ENCODE results near the gene TTBK1.

TTBK1 gene

DNA sequence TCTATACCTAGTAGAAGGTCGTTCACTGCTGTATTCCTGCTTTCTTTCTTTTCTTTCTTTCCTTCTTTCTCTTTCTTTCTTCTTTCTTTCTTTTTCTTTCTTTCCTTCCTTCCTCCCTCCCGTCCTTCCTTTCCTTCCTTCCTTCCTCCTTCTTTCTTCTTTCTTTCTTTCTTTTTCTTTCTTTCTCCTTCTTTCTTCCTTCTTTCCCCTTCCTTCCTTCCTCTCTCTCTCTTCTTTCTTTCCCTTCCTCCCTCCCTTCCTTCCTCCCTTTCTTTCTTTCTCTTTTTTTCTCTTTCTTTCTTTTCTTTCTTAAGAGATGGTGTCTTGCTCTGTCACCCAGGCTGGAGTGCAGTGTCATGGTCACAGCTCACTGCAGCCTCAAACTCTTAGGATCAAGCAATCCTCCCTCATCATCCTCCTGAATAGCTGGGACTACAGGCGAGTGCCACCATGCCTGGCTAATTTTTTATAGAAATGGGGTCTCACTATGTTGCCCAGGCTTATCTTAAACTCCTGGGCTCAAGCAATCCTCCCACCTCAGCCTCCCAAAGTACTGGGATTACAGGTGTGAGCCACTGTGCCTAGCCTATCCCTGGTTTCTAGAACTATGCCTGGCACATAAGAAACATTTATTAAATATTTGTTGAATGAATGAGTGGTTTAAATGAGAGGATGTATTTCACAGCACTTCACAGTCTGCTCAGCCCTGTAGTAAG lies 11.4 kb upstream of the TTBK1 start:
- DNase-seq: no peak
- no peak for TF ChIP-seq POLR2A (IDR thresholded peaks at IDR 0.05; ENCODE audit: low read length)
- TF ChIP-seq GATA1 (IDR thresholded peaks at IDR 0.05; ENCODE audit: low read depth, low read length): no peak

DNA sequence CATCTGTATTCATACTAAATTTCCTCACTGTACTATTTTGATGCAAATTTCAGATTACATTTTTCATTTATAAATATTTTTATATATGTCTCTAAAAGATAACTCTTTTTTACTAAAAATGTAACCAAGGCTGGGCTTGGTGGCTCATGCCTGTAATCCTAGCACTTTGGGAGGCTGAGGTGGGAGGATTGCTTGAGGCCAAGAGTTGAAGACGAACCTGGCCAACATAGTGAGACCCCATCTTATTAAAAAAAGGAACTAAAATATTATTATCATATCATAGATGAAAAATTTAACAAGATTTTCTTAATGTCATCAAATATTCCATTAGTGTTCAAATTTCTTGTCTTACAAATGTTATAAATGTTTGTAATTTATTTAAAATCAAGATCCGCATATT lies 7.4 kb upstream of the TTBK1 start:
- no peak for DNase-seq
- TF ChIP-seq GATA1 (IDR thresholded peaks at IDR 0.05; ENCODE audit: low read depth, low read length): no peak
- TF ChIP-seq POLR2A (IDR thresholded peaks at IDR 0.05; ENCODE audit: low read length): no peak

DNA sequence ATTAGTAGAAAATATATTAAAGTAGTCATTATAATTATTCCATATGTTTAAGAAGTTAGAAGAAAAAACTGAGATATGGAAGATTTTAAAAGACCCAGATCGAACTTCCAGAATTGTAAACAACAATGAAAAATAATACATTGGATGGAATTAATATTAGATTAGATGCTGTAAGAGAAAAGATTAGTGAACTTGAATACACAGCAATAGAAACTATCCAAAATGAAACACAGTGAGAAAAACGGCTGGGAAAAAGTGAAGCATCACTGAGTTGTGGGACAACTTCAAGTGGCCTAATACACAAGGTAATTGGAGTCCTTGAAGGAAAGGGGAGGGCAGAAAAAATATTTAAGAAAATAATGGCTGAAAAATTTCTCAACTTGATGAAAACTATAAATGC lies 4.2 kb upstream of the TTBK1 start:
- TF ChIP-seq GATA1 (IDR thresholded peaks at IDR 0.05; ENCODE audit: low read depth, low read length): no peak
- no peak for TF ChIP-seq POLR2A (IDR thresholded peaks at IDR 0.05; ENCODE audit: low read length)
- DNase-seq: no peak

DNA sequence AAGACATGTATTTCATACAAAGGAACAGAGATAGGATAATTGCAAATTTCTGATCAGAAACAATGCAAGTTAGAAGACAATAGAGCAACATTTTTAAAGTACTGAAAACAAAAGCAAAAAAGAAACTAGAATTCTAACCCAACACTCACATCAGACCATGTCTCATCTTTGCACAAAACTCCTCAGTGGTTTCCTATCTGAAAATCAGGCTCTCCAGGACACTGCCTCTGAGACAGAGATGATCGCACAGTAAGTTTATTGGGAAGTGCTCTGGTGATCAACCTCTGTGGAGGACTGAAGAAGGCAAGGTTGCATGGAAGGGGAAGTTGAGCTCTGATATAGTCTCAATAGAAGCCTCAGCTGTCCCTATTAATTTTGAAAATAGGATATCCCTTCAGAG lies 2.3 kb upstream of the TTBK1 start:
- no peak for DNase-seq
- no peak for TF ChIP-seq GATA1 (IDR thresholded peaks at IDR 0.05; ENCODE audit: low read depth, low read length)
- no peak for TF ChIP-seq POLR2A (IDR thresholded peaks at IDR 0.05; ENCODE audit: low read length)

DNA sequence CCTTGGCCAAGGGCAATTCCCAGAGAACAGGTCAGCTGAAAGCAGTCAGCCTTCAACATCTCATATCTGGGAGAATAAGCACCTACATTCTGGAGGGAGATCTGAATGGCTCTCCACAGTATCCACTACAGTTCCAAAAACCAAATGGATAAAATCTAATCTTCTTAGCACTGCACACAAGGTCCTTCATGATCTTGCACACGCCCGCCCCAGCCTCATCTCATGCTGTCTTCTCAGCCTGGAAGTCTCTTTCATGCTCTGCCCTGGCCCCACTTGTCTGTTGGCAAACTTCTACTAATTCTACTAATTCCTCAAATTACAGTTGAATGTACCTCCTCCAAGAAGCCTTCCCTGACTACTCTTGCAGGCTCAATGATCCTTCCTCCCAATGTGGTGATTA lies 1.8 kb upstream of the TTBK1 start:
- peak; percentile 53 to 85 for DNase-seq
- peak; percentile 22 for TF ChIP-seq GATA1 (IDR thresholded peaks at IDR 0.05; ENCODE audit: low read depth, low read length)
- no peak for TF ChIP-seq POLR2A (IDR thresholded peaks at IDR 0.05; ENCODE audit: low read length)

DNA sequence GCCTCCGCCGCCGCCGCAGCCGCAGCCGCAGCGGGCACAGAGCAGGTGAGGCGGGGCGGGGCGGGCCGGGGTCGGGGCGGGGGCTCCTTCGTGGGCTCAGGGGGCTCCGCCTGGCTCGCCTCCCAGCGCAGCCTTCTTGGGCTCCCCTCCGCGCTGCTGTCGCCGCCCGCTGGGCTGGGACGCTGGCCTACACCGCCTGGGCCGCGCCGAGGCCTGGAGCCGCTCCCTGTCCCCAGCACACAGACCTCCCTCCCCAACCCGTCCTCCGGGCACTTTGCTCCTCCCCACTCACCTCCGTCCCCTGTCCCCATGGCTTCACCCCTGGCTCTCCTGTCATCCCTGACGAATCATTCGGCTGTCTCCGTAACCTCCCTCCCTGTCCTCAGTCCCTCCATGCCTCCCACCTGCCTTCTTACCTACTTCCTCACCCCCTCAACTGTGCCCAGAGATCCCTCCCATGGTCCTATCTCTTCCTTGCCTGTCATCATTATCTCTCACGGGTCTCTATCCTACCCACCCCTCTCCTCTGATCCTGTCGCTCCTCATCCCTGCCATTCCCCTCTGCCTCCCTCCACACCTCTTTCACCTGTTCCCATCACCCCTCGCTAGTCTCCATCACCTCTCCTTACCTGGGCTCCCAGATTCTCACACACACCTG lies 512 bp downstream of the TTBK1 start:
- DNase-seq: no peak
- TF ChIP-seq POLR2A (IDR thresholded peaks at IDR 0.05; ENCODE audit: low read length) (no peak), GATA1 (IDR thresholded peaks at IDR 0.05; ENCODE audit: low read depth, low read length) (no peak)

DNA sequence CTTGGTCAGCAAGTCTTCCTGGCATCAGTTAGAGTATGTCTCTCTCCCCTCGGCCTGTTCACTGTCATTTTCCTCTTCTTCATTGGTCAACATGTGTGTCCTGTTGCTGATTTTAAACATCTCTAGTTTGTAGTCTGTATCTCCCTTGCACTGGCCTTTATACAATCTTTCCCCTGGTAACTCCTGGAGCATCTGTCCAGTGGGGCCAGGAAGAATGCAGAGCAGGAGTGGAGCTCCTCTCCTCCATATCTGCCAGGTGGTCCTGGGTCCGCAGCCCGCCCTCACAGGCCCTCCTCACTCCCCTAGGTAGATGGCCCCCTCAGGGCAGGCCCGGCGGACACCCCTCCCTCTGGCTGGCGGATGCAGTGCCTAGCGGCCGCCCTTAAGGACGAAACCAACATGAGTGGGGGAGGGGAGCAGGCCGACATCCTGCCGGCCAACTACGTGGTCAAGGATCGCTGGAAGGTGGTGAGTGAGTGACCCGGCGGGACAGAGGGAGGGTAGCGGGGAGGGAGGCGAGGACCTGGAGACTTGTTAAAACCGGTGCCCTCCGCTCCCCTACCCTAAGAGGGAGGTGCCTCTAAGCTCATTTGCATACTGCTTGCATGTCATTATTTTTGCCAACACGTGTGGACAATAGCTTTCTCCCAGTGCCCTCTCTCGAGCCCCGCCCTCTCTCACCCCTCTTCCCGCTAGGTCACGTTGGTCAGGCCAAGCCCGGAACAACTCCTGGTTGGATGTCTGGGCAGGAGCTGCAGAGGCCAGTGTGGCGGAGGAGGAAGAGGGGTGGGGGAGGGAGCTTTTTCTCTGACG lies 3.2 kb downstream of the TTBK1 start:
- peak in 1 of 2 experiments; percentile 50 for DNase-seq
- TF ChIP-seq GATA1 (IDR thresholded peaks at IDR 0.05; ENCODE audit: low read depth, low read length): no peak
- no peak for TF ChIP-seq POLR2A (IDR thresholded peaks at IDR 0.05; ENCODE audit: low read length)

DNA sequence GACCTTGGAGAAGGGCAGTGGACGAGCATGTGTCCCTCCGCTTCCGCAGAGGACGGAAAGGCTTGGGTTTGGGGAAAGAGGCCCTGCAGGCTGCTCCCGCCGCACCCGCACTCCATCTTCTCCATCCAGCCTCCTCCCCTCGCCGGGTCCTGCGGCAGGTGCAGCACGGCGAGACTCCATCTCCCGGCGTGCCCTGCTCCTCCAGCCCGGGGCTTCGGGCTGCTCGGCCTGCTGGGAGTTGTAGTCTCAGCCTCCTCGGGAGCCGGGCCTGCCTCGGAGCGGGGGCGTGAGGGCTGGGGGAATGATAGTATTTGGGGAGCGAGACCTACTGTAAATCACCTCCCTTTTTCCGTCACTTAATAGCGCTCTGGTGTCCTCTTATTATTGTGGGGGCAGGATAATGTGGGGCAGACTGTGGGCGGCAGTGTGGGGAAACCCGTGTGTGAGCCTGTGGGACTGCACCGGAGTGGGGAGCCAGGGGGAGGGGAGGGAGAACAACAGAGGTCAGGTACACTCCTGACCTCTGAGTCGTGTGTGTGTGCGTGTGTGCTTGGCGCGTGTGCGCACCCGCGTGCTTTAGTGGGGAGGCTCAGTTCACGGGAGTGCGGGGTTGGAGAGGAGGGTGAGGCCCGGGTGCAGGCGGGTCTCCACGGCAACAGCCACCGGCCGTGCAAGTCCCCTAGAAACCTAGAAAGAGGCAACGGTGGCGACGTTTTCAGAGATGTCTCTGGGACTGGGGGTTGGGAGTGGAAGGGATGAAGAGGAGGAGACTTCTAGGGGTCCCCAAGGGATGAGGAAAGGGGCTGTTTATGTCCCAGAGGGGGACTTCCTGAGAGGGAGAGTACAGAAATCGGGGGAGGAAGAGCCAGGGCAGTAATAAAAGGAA lies 4.1 kb downstream of the TTBK1 start:
- peak; percentile 67 to 73 for DNase-seq
- no peak for TF ChIP-seq POLR2A (IDR thresholded peaks at IDR 0.05; ENCODE audit: low read length)
- TF ChIP-seq GATA1 (IDR thresholded peaks at IDR 0.05; ENCODE audit: low read depth, low read length): no peak

DNA sequence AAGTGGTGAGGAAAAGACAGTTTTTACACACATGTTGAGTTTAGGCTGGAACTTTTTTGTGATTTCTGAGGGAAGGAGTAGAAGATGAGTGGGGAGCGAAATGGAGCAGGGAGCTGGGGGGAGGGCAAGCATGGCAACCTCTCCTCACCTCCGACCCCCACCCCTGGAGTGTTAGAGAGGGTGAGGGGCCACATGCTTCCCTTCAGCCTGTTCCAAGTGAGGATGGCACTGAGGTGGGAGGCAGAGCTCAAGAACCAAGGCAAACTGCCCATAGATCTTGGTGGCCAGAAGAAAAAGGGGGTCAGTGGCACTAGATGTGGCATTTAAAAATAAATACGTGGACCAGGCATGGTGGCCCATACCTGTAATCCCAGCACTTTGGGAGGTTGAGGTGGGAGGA lies 4.8 kb downstream of the TTBK1 start:
- TF ChIP-seq POLR2A (IDR thresholded peaks at IDR 0.05; ENCODE audit: low read length): no peak
- TF ChIP-seq GATA1 (IDR thresholded peaks at IDR 0.05; ENCODE audit: low read depth, low read length): no peak
- no peak for DNase-seq

DNA sequence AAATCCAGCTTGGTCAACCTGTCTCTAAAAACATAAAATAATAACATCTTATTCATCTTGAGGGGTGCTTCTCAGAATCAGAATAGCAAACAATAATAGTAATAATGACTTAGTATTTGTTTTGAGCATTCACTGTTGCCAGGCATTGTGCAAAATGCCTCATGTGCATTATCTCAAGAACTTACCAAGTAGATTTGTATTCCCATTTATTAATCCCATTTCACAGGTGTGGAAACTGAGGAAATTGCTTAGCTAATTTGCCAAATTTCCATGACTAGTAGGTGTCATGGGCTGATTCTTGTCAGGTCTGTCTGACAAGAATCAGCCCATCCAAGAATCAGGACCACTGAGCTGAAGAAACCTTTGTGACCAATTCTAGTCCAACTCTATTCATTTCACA lies 5.5 kb downstream of the TTBK1 start:
- TF ChIP-seq GATA1 (IDR thresholded peaks at IDR 0.05; ENCODE audit: low read depth, low read length) (no peak), POLR2A (IDR thresholded peaks at IDR 0.05; ENCODE audit: low read length) (no peak)
- no peak for DNase-seq

DNA sequence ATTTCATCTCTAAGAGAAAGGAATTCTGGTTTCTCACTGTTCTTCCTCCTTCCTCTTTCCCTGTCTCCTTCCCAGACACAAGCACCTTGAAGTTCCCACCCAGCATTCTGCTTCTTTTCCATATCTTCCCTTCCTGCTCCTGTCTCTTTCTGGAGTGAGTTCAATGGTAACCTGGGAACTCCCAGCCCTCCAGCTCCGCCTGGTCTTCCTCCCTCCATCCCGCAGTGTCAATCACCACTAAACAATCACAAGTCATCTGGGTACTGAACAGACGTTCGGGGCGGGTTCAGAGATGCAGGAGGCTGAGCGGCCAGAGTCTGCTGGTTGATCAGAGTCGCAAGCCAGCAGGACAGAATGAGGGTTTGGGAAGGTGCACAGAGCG lies 7.7 kb downstream of the TTBK1 start:
- TF ChIP-seq POLR2A (IDR thresholded peaks at IDR 0.05; ENCODE audit: low read length): no peak
- DNase-seq: no peak

DNA sequence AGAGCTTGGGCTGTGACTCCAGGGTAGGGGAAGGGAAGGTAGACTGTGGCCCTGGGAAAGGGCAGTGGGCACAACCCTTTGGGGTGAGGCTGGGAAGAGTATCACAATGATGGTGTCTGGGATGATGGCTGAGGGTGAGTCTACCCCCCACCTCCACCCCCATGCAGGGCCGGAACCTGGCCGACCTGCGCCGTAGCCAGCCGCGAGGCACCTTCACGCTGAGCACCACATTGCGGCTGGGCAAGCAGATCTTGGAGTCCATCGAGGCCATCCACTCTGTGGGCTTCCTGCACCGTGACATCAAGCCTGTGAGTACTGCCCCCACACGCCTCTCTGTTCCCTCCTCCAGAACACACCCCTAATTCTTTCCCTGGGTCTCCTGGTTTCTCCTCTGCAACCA lies 10.1 kb downstream of the TTBK1 start:
- DNase-seq: no peak
- TF ChIP-seq POLR2A (IDR thresholded peaks at IDR 0.05; ENCODE audit: low read length) (no peak), GATA1 (IDR thresholded peaks at IDR 0.05; ENCODE audit: low read depth, low read length) (no peak)

DNA sequence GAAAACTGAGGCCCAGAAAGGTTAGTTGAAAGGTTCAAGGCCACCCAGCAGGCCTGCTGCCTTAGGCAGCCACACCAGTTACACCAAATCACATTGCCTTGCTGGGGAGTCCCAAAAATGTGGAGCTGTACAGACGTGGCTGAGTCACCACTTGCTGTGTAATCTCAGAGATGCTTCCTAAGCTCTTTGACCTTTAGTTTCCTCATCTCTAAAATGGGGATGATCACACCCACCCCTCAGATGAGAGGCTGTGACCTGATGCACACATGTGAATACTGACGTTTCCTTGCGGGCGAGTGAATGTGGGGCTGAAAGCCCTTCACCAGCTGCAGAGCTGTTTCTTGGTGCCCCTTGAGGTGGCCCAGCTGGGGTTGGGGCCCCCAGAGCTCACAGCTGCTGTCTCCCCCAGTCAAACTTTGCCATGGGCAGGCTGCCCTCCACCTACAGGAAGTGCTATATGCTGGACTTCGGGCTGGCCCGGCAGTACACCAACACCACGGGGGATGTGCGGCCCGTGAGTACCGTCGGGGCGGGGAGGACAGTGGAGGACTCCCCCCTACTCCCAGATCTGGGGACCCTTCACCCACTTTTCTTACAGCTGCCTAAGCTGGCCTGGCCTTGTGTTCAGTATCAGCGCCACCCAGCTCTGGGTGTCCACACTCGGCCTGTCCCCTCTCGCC lies 11.0 kb downstream of the TTBK1 start:
- no peak for DNase-seq

More for the DNA sequence above, 11.0 kb downstream of the TTBK1 start:
- TF ChIP-seq GATA1 (IDR thresholded peaks at IDR 0.05; ENCODE audit: low read depth, low read length): no peak
- no peak for TF ChIP-seq POLR2A (IDR thresholded peaks at IDR 0.05; ENCODE audit: low read length)
